ENCODE results near the gene NPIPB8. TPM values are rescaled to one million over a fixed set of nuclear protein-coding genes. Genes with fewer than 3 reads are reported as not detected.
A peak's percentile ranks its signal among the peaks of the same experiment; 100 is the strongest.
"Not testable (repeated sequence)": the region's sequence is repeated elsewhere in the genome, so short reads cannot be mapped to it uniquely, and the experiment has no call there.

The NPIPB8 gene
- total RNA-seq, 4 donors from 2014 or later = 0.22 TPM; not detected in 3

DNA sequence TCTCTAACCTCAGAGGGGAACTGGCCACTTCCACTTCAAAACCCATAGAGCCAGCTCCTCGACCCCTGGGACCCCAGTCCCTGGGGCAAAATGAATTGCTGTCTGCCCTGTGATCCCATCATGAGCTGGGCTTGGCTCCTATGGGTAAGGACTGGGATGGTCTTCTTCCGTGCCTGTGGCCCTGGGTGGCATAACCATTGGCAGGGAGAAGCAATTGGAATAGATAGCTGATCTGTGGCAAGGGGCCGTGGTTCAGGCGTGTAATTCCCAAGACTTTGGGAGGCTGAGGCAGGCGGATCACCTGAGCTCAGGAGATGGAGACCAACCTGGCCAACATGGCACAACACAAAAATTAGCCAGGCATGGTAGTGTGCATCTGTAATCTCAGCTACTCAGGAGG lies 45.4 kb upstream of the NPIPB8 start:
- Histone ChIP-seq H3K4me3 (no peak overlapping the region), H3K9me3 (no peaks in the 10 kb centered on the region), H3K36me3 (peaks cover 15 to 55% (median 19%) of the 10 kb centered on the region in 3 donors), H3K4me1 (peaks cover 0 to 7% (median 5%) of the 10 kb centered on the region in 3 donors), H3K27me3 (no peaks in the 10 kb centered on the region), H3K27ac (no peak overlapping the region)
- 100% methylated on average over 3 of the region's 5 CpGs; no CpG with 5 or more reads in 1 of the 2 donors for WGBS, 2 donors
- intact Hi-C loops (cut with DNase I) = no loop called here
- TF ChIP-seq, protein P1, sequence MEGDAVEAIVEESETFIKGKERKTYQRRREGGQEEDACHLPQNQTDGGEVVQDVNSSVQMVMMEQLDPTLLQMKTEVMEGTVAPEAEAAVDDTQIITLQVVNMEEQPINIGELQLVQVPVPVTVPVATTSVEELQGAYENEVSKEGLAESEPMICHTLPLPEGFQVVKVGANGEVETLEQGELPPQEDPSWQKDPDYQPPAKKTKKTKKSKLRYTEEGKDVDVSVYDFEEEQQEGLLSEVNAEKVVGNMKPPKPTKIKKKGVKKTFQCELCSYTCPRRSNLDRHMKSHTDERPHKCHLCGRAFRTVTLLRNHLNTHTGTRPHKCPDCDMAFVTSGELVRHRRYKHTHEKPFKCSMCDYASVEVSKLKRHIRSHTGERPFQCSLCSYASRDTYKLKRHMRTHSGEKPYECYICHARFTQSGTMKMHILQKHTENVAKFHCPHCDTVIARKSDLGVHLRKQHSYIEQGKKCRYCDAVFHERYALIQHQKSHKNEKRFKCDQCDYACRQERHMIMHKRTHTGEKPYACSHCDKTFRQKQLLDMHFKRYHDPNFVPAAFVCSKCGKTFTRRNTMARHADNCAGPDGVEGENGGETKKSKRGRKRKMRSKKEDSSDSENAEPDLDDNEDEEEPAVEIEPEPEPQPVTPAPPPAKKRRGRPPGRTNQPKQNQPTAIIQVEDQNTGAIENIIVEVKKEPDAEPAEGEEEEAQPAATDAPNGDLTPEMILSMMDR (IDR thresholded peaks at IDR 0.05) = no peak
- no peak for TF ChIP-seq POLR2A (IDR thresholded peaks at IDR 0.05)
- no peak for DNase-seq

DNA sequence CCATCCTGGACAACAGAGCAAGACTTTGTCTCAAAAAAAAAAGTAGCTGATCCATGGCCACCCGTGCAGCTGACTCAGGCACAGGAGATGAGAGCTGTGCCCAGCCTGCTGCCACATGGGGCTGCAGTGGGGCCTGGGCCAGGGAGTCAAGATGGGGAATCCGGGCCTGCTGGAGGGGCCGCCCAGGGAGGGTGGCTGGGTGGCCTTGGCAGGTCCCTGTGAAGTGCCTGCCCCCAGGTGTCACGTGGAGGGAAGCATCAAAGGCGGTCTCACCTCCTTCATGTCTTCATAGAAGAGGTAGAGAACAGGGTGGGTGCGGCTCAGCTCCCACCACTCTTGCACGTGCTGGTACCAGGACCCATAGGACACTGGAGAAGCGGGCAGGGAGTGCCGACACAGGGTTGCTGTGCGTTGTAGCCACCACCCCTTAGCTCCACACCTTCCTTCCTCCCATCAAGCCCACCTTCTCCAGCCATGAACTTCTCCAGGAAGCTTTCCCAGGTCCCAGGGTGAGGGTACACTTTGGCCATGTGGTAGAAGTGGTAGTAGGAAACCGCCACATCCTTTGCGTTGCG lies 44.8 kb upstream of the NPIPB8 start:
- no peak overlapping the region for H3K27ac ChIP-seq
- intact Hi-C loops (cut with DNase I) = no loop called here
- H3K36me3 ChIP-seq = peaks cover 15 to 50% (median 19%) of the 10 kb centered on the region in 3 donors
- no peak for TF ChIP-seq POLR2A (IDR thresholded peaks at IDR 0.05)
- TF ChIP-seq, protein P1 (IDR thresholded peaks at IDR 0.05) = no peak
- peaks cover 0 to 7% (median 5%) of the 10 kb centered on the region in 3 donors for H3K4me1 ChIP-seq
- no peaks in the 10 kb centered on the region for H3K9me3 ChIP-seq
- no peak for DNase-seq
- no peaks in the 10 kb centered on the region for H3K27me3 ChIP-seq
- no peak overlapping the region for H3K4me3 ChIP-seq
- WGBS, 2 donors = 86 to 89% methylated on average over 7 to 12 of the region's 13 CpGs

DNA sequence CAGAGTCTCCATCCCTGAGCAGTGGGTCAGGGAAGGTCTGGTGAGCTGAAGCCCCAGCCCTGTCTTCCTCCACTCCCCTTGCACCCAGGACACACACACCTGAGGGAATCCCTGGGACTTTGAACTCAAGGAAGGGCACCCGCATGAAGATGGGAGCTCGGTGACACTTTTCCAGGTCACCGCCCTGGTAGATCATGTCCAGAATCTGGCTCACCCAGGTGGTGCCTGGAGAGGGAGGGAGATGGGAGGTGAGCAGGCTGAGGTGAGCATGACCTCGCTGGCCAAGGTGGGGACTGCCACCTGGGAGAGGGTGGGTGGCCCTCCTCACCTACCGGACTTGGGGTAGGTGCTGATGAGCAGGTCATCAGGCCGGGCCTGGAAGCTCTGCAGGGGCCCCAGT lies 42.4 kb upstream of the NPIPB8 start:
- H3K4me3 ChIP-seq; H3K27ac ChIP-seq; H3K27me3 ChIP-seq; DNase-seq; intact Hi-C loops (cut with DNase I); H3K4me1 ChIP-seq; H3K9me3 ChIP-seq: not testable (repeated sequence)
- peaks cover 7 to 26% (median 8%) of the 10 kb centered on the region in 3 donors for H3K36me3 ChIP-seq
- WGBS, 2 donors = 95 to 100% methylated on average over 2 to 4 of the region's 6 CpGs

DNA sequence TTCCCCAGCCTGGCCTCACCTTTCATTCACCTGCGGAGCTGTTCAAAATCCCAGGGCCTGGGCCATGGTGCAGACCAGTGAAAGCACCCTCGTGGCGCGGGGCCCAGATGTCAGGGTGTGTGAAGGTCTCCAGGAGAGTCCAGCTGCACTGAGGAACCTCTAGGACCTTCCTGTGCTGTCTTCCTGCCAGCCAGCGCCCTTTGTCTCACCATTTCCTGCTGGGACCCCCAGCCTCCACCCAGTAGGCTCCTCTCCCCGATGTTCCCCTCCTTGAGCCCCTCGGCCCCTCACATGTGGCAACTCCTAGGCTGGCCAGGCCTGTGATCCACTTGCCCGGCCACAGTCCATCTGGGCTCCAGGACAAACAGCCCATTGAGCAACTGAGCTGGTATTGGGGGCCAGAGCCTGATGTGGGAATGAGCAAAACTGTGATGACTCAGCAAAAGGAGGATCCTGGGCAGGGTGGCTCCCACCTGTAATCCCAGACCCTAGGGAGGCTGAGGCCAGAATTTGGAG lies 41.7 kb upstream of the NPIPB8 start:
- DNase-seq = no peak
- peaks cover 0 to 18% (median under 1%) of the 10 kb centered on the region in 3 donors for H3K36me3 ChIP-seq
- intact Hi-C loops (cut with DNase I) = no loop called here
- no peaks in the 10 kb centered on the region for H3K27me3 ChIP-seq
- peaks cover 0 to 7% (median 5%) of the 10 kb centered on the region in 3 donors for H3K4me1 ChIP-seq
- WGBS, 2 donors = 67% methylated on average over 4 of the region's 8 CpGs; no CpG with 5 or more reads in 1 of the 2 donors
- no peak overlapping the region for H3K4me3 ChIP-seq
- H3K9me3 ChIP-seq = no peaks in the 10 kb centered on the region
- TF ChIP-seq, protein P1 (IDR thresholded peaks at IDR 0.05) = no peak
- no peak for TF ChIP-seq POLR2A (IDR thresholded peaks at IDR 0.05)
- H3K27ac ChIP-seq = no peak overlapping the region

DNA sequence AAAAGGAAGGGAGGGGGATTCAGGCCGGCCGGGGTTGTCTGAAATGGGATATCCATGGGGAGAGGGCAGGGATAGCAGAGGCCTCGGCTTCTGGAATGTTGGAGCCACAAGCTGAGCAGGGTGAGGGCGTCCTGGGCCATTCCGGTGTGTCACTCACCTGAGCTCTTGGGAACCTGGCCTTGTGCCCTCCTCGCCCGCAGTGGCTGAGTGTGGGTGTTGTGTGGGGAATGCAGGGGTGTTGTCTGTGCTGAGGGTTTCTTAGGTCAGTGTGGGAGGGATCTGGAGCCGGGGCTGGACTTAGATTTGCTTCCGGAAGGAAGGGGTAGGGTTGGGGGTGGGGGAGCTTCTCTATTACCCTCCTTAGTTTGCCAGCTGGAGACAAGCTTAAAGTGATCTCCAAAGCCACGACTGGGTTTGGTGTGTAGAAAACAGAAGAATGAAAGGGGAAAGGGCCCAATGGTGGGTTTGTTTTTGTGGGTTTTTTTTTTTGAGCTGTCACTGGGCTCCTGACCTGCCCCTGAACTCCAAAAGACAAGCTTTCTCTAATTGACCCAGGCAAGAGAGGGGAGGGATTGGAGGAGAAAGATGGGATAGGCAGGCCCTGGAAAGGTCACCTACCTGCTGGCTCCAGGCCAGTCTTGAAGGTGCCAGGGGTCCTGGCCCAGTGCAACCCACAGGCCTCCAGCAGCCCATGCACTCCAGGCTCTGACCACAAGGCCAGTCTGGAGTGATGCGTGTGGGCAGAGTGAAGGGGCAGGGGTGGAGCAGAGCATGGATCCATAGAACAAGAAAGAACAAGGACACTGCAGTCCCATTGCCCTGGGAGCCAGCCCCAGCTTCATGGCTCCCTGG lies 40.8 kb upstream of the NPIPB8 start, which contains the start of gene SULT1A2:
Gene SULT1A2, minus strand, starts transcription at position 211 of the 852 bp plus-strand sequence. CDS start 1,120 bp downstream, outside the sequence.
- peaks cover 0 to 5% (median 0%) of the 10 kb centered on the region in 4 donors for H3K27me3 ChIP-seq
- TF ChIP-seq, protein P1 (IDR thresholded peaks at IDR 0.05) = no peak
- TF ChIP-seq POLR2A (IDR thresholded peaks at IDR 0.05) = no peak

More for the DNA sequence above, 40.8 kb upstream of the NPIPB8 start, which contains the start of gene SULT1A2:
- 18 to 25% methylated on average over 9 to 10 of the region's 11 CpGs for WGBS, 2 donors
- intact Hi-C loops (cut with DNase I) = no loop called here
- H3K36me3 ChIP-seq = peaks cover 0 to 10% (median 0%) of the 10 kb centered on the region in 3 donors
- peak within 1 kb of the TSS in 1 of 4 donors; percentile 26 for H3K27ac ChIP-seq
- no peak within 1 kb of the TSS for H3K4me3 ChIP-seq
- H3K9me3 ChIP-seq = no peaks in the 10 kb centered on the region
- DNase-seq = no peak
- H3K4me1 ChIP-seq = peaks cover 0 to 7% (median 5%) of the 10 kb centered on the region in 3 donors
